Stimulated activated CD8-positive, alpha-beta memory T cell treated with anti-CD3 and anti-CD28 coated beads, Interleukin-7, amount 100 ng/mL, for 4 hours (primary cell): ENCODE results near the gene UBA3.

Experiments used
- DNase-seq, 2 donors: peaks; one replicate each; pipeline ENCODE4 v3.0.0-alpha.2; 2020; ENCODE audit warnings: low read depth in 2 of 2

UBA3 gene

GRCh38 chr3:69066121-69066520, 14.0 kb downstream of the UBA3 start:
- DNase-seq = no peak

GRCh38 chr3:69065318-69065964, 14.7 kb downstream of the UBA3 start:
- DNase-seq = no peak

GRCh38 chr3:69063636-69064035, 16.5 kb downstream of the UBA3 start:
- DNase-seq = no peak

- no peak for DNase-seq
Measured at GRCh38 chr3:69059688-69060087, 20.5 kb downstream of the UBA3 start.

GRCh38 chr3:69058947-69059224, 21.3 kb downstream of the UBA3 start:
- DNase-seq = no peak

GRCh38 chr3:69058180-69058946, 21.8 kb downstream of the UBA3 start:
- DNase-seq = no peak

GRCh38 chr3:69052472-69052898, 27.7 kb downstream of the UBA3 start:
- DNase-seq = no peak

- peak; percentile 94 to 97 for DNase-seq
Measured at GRCh38 chr3:69051756-69052471, 28.3 kb downstream of the UBA3 start, which contains the start of gene TMF1. Gene TMF1, minus strand, starts transcription at chr3:69052333. Its CDS starts 247 bp downstream, at chr3:69052086.

- no peak for DNase-seq
Measured at GRCh38 chr3:69048990-69049389, 31.2 kb downstream of the UBA3 start.

- no peak for DNase-seq
Measured at GRCh38 chr3:69044608-69045007, 35.6 kb downstream of the UBA3 start.

- DNase-seq = no peak
Measured at GRCh38 chr3:69033470-69033869, 46.7 kb downstream of the UBA3 start.

- no peak for DNase-seq
Measured at GRCh38 chr3:69032737-69033136, 47.4 kb downstream of the UBA3 start.

GRCh38 chr3:69032142-69032541, 48.0 kb downstream of the UBA3 start:
- no peak for DNase-seq

GRCh38 chr3:69031635-69032034, 48.5 kb downstream of the UBA3 start:
- DNase-seq = no peak

- DNase-seq = no peak
Measured at GRCh38 chr3:69020857-69021256, 59.3 kb downstream of the UBA3 start.

- DNase-seq = no peak
Measured at GRCh38 chr3:69020424-69020823, 59.7 kb downstream of the UBA3 start.

GRCh38 chr3:69016901-69017300, 63.3 kb downstream of the UBA3 start:
- DNase-seq = no peak

GRCh38 chr3:69016102-69016501, 64.1 kb downstream of the UBA3 start:
- DNase-seq = no peak

- DNase-seq = no peak
Measured at GRCh38 chr3:69014022-69014580, 66.1 kb downstream of the UBA3 start.

GRCh38 chr3:69013253-69014021, 66.7 kb downstream of the UBA3 start, which contains the start of gene EOGT:
Gene EOGT, minus strand, starts transcription at chr3:69013684. Its CDS starts 3,838 bp downstream, at chr3:69009846.
- peak; percentile 52 to 72 for DNase-seq

GRCh38 chr3:69012800-69013252, 67.3 kb downstream of the UBA3 start:
- peak in 1 of 2 donors; percentile 16 for DNase-seq
